Left renal pelvis (tissue), 4 donors: Measurements from ENCODE around the gene HOXA9. TPM values are rescaled to one million over a fixed set of nuclear protein-coding genes. Genes with fewer than 3 reads are reported as not detected.
A peak's percentile ranks its signal among the peaks of the same experiment; 100 is the strongest.

ENCODE experiments used
- DNase-seq, 4 donors: peaks; one replicate each; pipeline ENCODE4 v3.0.0-alpha.2; 2013; ENCODE audit warnings: low read depth in 4 of 4, low spot score in 3 of 4
- polyA plus RNA-seq, 4 donors: library from polyadenylated mRNA; unstranded; fragments of 120-200 nt; gene quantifications; one replicate each; pipeline ENCODE4 v1.2.1, GENCODE V29; 2013; ENCODE audit not compliant: insufficient read length in 4 of 4

Gene HOXA9
- polyA plus RNA-seq, result 100 to 1,000 TPM in 2 of 4 donors, 10 to 100 TPM in 2; 54.9 to 111 (median 103) TPM

GRCh38 chr7:27165089-27165995, at the start of gene HOXA9:
Gene HOXA9 (minus strand): TSS chr7:27165537. CDS start chr7:27165457, 80 bp downstream.
- DNase-seq, result peak; percentile 88 to 89 (median 88)

- DNase-seq, result no peak
Measured at GRCh38 chr7:27214239-27214950, 49.1 kb upstream of the HOXA9 start.

GRCh38 chr7:27213433-27214238, 48.3 kb upstream of the HOXA9 start:
- DNase-seq, result no peak

GRCh38 chr7:27212497-27213432, 47.4 kb upstream of the HOXA9 start:
- DNase-seq, result no peak

- no peak for DNase-seq
Measured at GRCh38 chr7:27211764-27212204, 46.4 kb upstream of the HOXA9 start.

GRCh38 chr7:27211084-27211446, 45.7 kb upstream of the HOXA9 start:
- DNase-seq, result no peak

GRCh38 chr7:27210441-27211083, 45.2 kb upstream of the HOXA9 start:
- DNase-seq, result no peak

GRCh38 chr7:27209933-27210440, 44.6 kb upstream of the HOXA9 start:
- DNase-seq, result no peak

GRCh38 chr7:27208998-27209397, 43.7 kb upstream of the HOXA9 start:
- no peak for DNase-seq

- DNase-seq, result no peak
Measured at GRCh38 chr7:27207348-27207985, 42.1 kb upstream of the HOXA9 start.

- DNase-seq, result no peak
Measured at GRCh38 chr7:27205325-27206280, 40.3 kb upstream of the HOXA9 start.

- DNase-seq, result no peak
Measured at GRCh38 chr7:27204851-27205322, 39.5 kb upstream of the HOXA9 start.

- no peak for DNase-seq
Measured at GRCh38 chr7:27203964-27204594, 38.7 kb upstream of the HOXA9 start.

GRCh38 chr7:27203365-27203953, 38.1 kb upstream of the HOXA9 start:
- DNase-seq, result no peak

GRCh38 chr7:27202862-27203134, 37.5 kb upstream of the HOXA9 start:
- no peak for DNase-seq

- DNase-seq, result no peak
Measured at GRCh38 chr7:27202018-27202861, 36.9 kb upstream of the HOXA9 start.
